CD4-positive, alpha-beta T cell (primary cell): ENCODE results near the gene SLC24A3. TPM values are rescaled to one million over a fixed set of nuclear protein-coding genes. Genes with fewer than 3 reads are reported as not detected.

Experiments used
- ATAC-seq: fragments of 200-7000 bp; cut with Tn5 transposase; one replicate; pipeline ENCODE4 v1.10.0; 2022; ENCODE audit warnings: mild to moderate bottlenecking; ENCODE audit not compliant: poor library complexity
- CTCF ChIA-PET: fragments of 350-600 bp; sonication (Branson Sonifier 250); formaldehyde crosslinking; loops from one replicate; lab custom pipeline; 2021; ENCODE audit warnings: antibody characterized with exemption, inconsistent platforms; lab: Charles Lee
- POLR2A ChIA-PET: fragments of 350-600 bp; sonication (Branson Sonifier 250); formaldehyde crosslinking; loops from one replicate; lab custom pipeline; 2021; ENCODE audit warnings: antibody characterized with exemption, inconsistent platforms; lab: Charles Lee
- DNase-seq, 14 experiments: peaks; one replicate each; pipeline ENCODE4 v3.0.0-alpha.2; 2013 to 2020; ENCODE audit warnings: mixed read lengths in 2 of 14
- H3K27ac ChIP-seq, 2 donors: one replicate each; pipeline versions ENCODE4 v1.5.1 to v1.7.0; 2013; ENCODE audit warnings: low read length in 2 of 2, low read depth in 1 of 2, mild to moderate bottlenecking in 1 of 2
- H3K27me3 ChIP-seq, 2 experiments: 1 replicate in 1 of 2; 2 replicates in 1 of 2; pipeline versions ENCODE4 v1.6.1 to v1.7.0; 2013; ENCODE audit warnings: low read length in 2 of 2, control low read depth in 1 of 2, mild to moderate bottlenecking in 1 of 2, moderate library complexity in 1 of 2; ENCODE audit not compliant: insufficient read depth in 2 of 2, control insufficient read depth in 1 of 2
- H3K36me3 ChIP-seq: one replicate; pipeline ENCODE4 v1.6.1; 2013; ENCODE audit warnings: low read length, control low read depth; ENCODE audit not compliant: insufficient read depth
- H3K4me1 ChIP-seq: one replicate; pipeline ENCODE4 v1.6.1; 2013; ENCODE audit warnings: low read length, control low read depth; ENCODE audit not compliant: insufficient read depth
- H3K4me3 ChIP-seq: one replicate; pipeline ENCODE4 v1.5.1; 2013; ENCODE audit warnings: mild to moderate bottlenecking, low read length, moderate library complexity
- H3K9me3 ChIP-seq, 2 experiments: 1 replicate in 1 of 2; 2 replicates in 1 of 2; pipeline versions ENCODE4 v1.6.1 to v1.7.0; 2013; ENCODE audit warnings: low read length in 2 of 2, mild to moderate bottlenecking in 2 of 2, control low read depth in 1 of 2, moderate library complexity in 1 of 2; ENCODE audit not compliant: control insufficient read depth in 1 of 2, insufficient read depth in 1 of 2
- H3K27ac Mint-ChIP-seq: one replicate; pipeline ENCODE4 v1.8.0; 2020; ENCODE audit warnings: mixed read lengths
- H3K27me3 Mint-ChIP-seq: one replicate; pipeline ENCODE4 v1.8.0; 2021; ENCODE audit warnings: mixed read lengths
- H3K36me3 Mint-ChIP-seq: one replicate; pipeline ENCODE4 v1.8.0; 2021; ENCODE audit warnings: low read depth, mixed read lengths
- H3K4me1 Mint-ChIP-seq: one replicate; pipeline ENCODE4 v1.8.0; 2021; ENCODE audit warnings: low read depth, mixed read lengths
- H3K4me3 Mint-ChIP-seq: one replicate; pipeline ENCODE4 v1.8.0; 2020; ENCODE audit warnings: mild to moderate bottlenecking, mixed read lengths
- H3K9me3 Mint-ChIP-seq: one replicate; pipeline ENCODE4 v1.8.0; 2020; ENCODE audit warnings: mixed read lengths
- intact Hi-C, 2 experiments: fragments of 100-400 bp; cut with DNase I in 1 of 2; cut with micrococcal nuclease in 1 of 2; formaldehyde crosslinking; loops; one replicate each; pipeline versions ENCODE4 v1.15.1 to v1.9.0; 2023 to 2025; cut with DNase I, micrococcal nuclease
- total RNA-seq, 174 experiments: library from RNA in 2 of 174; stranded (reverse) in 2 of 174; gene quantifications; one replicate each; pipeline ENCODE4 v1.2.3 and lab custom pipeline; 2021 to 2026
- TF ChIP-seq, protein P1 (sequence below): fragments of 200-600 bp; IDR thresholded peaks from one replicate; pipeline ENCODE4 v1.8.0; 2022; ENCODE audit warnings: antibody characterized with exemption, mild to moderate bottlenecking

The SLC24A3 gene
- total RNA-seq, 2 experiments from 2014 or later = not detected

DNA sequence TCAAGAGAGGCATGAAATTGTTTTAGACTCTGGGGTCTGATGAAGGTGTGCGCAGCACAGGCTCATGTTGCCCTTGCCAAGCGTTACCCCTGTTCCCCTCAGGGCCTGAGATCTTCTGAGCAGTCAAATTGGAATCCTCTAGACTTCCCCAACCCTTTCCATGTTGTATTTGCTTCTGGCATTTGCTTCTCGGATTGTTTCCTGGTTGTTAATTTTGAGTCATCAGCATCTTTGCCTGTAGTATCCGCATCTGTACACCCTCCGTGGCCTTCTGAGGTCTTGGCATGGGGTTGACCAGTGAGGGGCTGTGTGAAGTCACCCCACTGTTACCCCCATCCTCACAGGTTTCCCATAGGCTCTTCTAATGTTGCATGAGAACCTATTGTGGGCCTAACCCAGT is 40.9 kb downstream of the SLC24A3 start:
- no peaks in the 10 kb centered on the region for H3K9me3 ChIP-seq
- no peaks in the 10 kb centered on the region for H3K27me3 ChIP-seq
- intact Hi-C loops = no loop called here
- ATAC-seq = no peak
- ChIA-PET POLR2A (no interaction called here), CTCF (no interaction called here)
- no peaks in the 10 kb centered on the region for H3K4me1 ChIP-seq
- H3K27ac ChIP-seq = no peak overlapping the region
- H3K4me3 Mint-ChIP-seq = no peak overlapping the region
- no peaks in the 10 kb centered on the region for H3K27me3 Mint-ChIP-seq
- TF ChIP-seq, protein P1, sequence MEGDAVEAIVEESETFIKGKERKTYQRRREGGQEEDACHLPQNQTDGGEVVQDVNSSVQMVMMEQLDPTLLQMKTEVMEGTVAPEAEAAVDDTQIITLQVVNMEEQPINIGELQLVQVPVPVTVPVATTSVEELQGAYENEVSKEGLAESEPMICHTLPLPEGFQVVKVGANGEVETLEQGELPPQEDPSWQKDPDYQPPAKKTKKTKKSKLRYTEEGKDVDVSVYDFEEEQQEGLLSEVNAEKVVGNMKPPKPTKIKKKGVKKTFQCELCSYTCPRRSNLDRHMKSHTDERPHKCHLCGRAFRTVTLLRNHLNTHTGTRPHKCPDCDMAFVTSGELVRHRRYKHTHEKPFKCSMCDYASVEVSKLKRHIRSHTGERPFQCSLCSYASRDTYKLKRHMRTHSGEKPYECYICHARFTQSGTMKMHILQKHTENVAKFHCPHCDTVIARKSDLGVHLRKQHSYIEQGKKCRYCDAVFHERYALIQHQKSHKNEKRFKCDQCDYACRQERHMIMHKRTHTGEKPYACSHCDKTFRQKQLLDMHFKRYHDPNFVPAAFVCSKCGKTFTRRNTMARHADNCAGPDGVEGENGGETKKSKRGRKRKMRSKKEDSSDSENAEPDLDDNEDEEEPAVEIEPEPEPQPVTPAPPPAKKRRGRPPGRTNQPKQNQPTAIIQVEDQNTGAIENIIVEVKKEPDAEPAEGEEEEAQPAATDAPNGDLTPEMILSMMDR = no peak
- H3K4me1 Mint-ChIP-seq = no peaks in the 10 kb centered on the region
- no peaks in the 10 kb centered on the region for H3K36me3 ChIP-seq
- no peak for DNase-seq
- H3K9me3 Mint-ChIP-seq = no peaks in the 10 kb centered on the region
- no peak overlapping the region for H3K27ac Mint-ChIP-seq
- H3K4me3 ChIP-seq = no peak overlapping the region
- no peaks in the 10 kb centered on the region for H3K36me3 Mint-ChIP-seq

DNA sequence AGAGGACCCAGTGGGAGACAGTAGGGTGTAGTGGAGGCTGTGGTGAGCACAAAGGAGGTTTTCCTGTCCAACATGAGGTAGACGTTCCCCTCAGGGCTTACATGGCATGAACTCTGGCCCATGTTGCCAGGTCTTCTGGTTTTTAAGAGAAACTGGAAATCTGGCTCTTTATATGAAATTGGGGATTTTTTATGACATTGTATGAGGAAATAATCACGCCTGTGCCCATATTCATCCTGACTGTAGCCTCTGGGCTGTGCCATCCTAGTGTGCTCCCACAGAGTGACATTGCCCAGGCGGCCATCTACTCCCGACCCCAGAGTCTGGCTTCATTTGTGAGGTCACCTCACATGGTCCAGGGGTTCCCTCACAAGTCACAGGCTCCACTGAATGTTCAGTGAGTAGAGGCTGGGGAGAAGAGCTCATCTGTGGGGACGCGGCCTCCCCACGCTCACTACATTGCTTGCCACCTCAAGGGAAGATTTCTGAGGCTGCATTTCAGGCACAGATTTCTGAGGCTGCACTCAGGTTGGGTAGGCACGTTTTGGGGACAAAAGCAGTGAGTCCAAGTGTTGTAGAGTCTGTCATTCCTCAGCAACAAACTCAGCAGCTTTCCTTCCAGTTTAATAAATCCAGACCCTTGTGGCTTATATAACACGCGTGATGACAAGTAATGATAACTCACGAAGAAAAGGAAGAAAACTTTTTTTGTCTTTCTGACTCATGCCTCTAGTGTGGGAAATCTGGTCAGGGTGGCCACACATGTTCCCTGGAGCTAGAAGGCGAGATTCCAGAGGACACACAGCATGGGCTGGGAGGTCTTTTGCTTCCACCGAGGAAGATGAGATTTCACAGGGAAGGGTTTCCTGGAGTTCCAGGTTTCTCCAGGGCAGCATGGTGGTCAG is 41.7 kb downstream of the SLC24A3 start:
- no peaks in the 10 kb centered on the region for H3K27me3 Mint-ChIP-seq
- H3K36me3 ChIP-seq = no peaks in the 10 kb centered on the region
- H3K9me3 ChIP-seq = no peaks in the 10 kb centered on the region
- no peaks in the 10 kb centered on the region for H3K4me1 ChIP-seq
- TF ChIP-seq, protein P1 = no peak
- no peaks in the 10 kb centered on the region for H3K27me3 ChIP-seq
- H3K4me3 Mint-ChIP-seq = no peak overlapping the region
- H3K9me3 Mint-ChIP-seq = no peaks in the 10 kb centered on the region
- H3K4me1 Mint-ChIP-seq = no peaks in the 10 kb centered on the region
- intact Hi-C loops = no loop called here
- no peak overlapping the region for H3K27ac ChIP-seq
- no peak overlapping the region for H3K27ac Mint-ChIP-seq
- H3K4me3 ChIP-seq = no peak overlapping the region
- ATAC-seq = no peak
- ChIA-PET POLR2A (no interaction called here), CTCF (no interaction called here)
- no peaks in the 10 kb centered on the region for H3K36me3 Mint-ChIP-seq
- DNase-seq = peak in 2 of 14 experiments; percentile 14 to 31

DNA sequence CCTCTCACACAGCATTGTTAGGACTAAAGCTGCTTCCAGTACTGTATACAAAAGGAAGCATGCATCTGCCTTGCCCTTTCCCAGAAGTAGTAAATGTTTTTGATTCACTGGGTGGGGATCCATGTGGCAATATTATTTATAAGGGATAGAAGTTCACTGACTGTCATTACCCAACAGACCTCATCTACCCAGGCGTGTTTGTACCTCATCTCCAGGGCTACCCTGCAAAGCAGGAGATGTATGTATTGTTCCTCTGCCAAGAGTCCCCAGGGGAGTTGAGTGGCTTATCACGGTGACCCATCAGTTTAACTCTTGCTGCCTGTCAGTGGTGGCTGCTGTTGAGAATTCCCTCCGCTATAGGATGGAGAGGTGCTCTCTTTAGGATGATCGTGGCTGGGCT is 42.5 kb downstream of the SLC24A3 start:
- no peaks in the 10 kb centered on the region for H3K4me1 Mint-ChIP-seq
- H3K36me3 Mint-ChIP-seq = no peaks in the 10 kb centered on the region
- H3K9me3 Mint-ChIP-seq = no peaks in the 10 kb centered on the region
- Histone ChIP-seq H3K4me1 (no peaks in the 10 kb centered on the region), H3K36me3 (no peaks in the 10 kb centered on the region), H3K9me3 (no peaks in the 10 kb centered on the region), H3K27me3 (no peaks in the 10 kb centered on the region), H3K4me3 (no peak overlapping the region), H3K27ac (no peak overlapping the region)
- ChIA-PET CTCF (no interaction called here), POLR2A (no interaction called here)
- no peak overlapping the region for H3K27ac Mint-ChIP-seq
- H3K4me3 Mint-ChIP-seq = no peak overlapping the region
- DNase-seq = no peak
- intact Hi-C loops = no loop called here
- ATAC-seq = no peak
- no peaks in the 10 kb centered on the region for H3K27me3 Mint-ChIP-seq
- TF ChIP-seq, protein P1 = no peak
